HCT116 (cell line): ENCODE results near the gene VEGFA. TPM values are rescaled to one million over a fixed set of nuclear protein-coding genes. Genes with fewer than 3 reads are reported as not detected.

Source experiments
- ATAC-seq: fragments of 200-7000 bp; cut with Tn5 transposase; 2 replicates; pipeline ENCODE4 v1.9.1; 2020; ENCODE audit warnings: mild to moderate bottlenecking, moderate library complexity
- BruUV-seq: library from RNA; stranded (reverse); fragments of 400-500 nt; replicated peaks from 2 replicates; lab custom pipeline; 2021; lab: Mats Ljungman, UMichigan
- CTCF ChIA-PET: fragments of 300-600 bp; sonication (Branson Sonifier 250); formaldehyde crosslinking; loops from one replicate; lab custom pipeline; 2021; ENCODE audit warnings: antibody characterized with exemption; lab: Charles Lee
- POLR2A ChIA-PET: fragments of 300-600, 350-600 bp; sonication (Branson Sonifier 250); formaldehyde crosslinking; loops from one replicate; lab custom pipeline; 2021; ENCODE audit warnings: antibody characterized with exemption; lab: Charles Lee
- RAD21 ChIA-PET, 2 experiments: fragments of 300-600 bp; sonication (Branson Sonifier 250); formaldehyde crosslinking; loops; one replicate each; lab custom pipeline; 2023; ENCODE audit warnings: low total read pairs in 2 of 2; ENCODE audit not compliant: uncharacterized antibody in 2 of 2, unreplicated experiment in 2 of 2, low non-redundant PET in 1 of 2; lab: Charles Lee
- DNase-seq: peaks from one replicate; pipeline ENCODE4 v3.0.0-alpha.2; 2010; ENCODE audit warnings: low read depth, low spot score
- H2AFZ ChIP-seq: fragments of 200-600 bp; shearing (Covaris generic), sonication (generic); 2 replicates; pipeline ENCODE4 v1.6.1; 2017; ENCODE audit warnings: low read depth, mixed run types, mixed read lengths, antibody characterized with exemption, low read length; ENCODE audit not compliant: poor library complexity, severe bottlenecking
- H3K27ac ChIP-seq: 2 replicates; pipeline ENCODE4 v1.5.1; 2012; ENCODE audit warnings: low read depth, low read length
- H3K27me3 ChIP-seq: fragments of 200-600 bp; sonication (generic); 2 replicates; pipeline ENCODE4 v1.6.1; 2016; ENCODE audit warnings: mixed run types, low read length, mixed read lengths; ENCODE audit not compliant: insufficient read depth
- H3K36me3 ChIP-seq, 2 experiments: fragments of 200-500 bp in 1 of 2; fragments of 200-600 bp in 1 of 2; sonication (Bioruptor generic) in 1 of 2; sonication (generic) in 1 of 2; 2 replicates each; pipeline versions ENCODE4 v1.5.1 to v1.6.1; 2014 to 2016; ENCODE audit warnings: low read length in 2 of 2, inconsistent platforms in 1 of 2, mixed read lengths in 1 of 2, mixed run types in 1 of 2; ENCODE audit not compliant: insufficient read depth in 2 of 2, control insufficient read depth in 1 of 2
- H3K4me1 ChIP-seq, 2 experiments: fragments of 200-600 bp in 1 of 2; sonication (generic) in 1 of 2; 2 replicates each; pipeline versions ENCODE4 v1.5.1 to v1.6.1; 2012 to 2017; ENCODE audit warnings: low read length in 2 of 2, inconsistent platforms in 1 of 2, mild to moderate bottlenecking in 1 of 2, mixed read lengths in 1 of 2, mixed run types in 1 of 2, moderate library complexity in 1 of 2; ENCODE audit not compliant: insufficient read depth in 2 of 2, control insufficient read depth in 1 of 2
- H3K4me2 ChIP-seq: fragments of 200-600 bp; sonication (generic); 2 replicates; pipeline ENCODE4 v1.6.1; 2017; ENCODE audit warnings: mixed run types, low read length, mixed read lengths
- H3K4me3 ChIP-seq, 2 experiments: fragments of 200-600 bp in 1 of 2; sonication (generic) in 1 of 2; replicated peaks in 1 of 2; 2 replicates each; pipeline ENCODE4 v1.5.1; 2011 to 2016; ENCODE audit warnings: low read length in 2 of 2, control low read depth in 1 of 2, low read depth in 1 of 2, mild to moderate bottlenecking in 1 of 2, mixed read lengths in 1 of 2, mixed run types in 1 of 2
- H3K79me2 ChIP-seq: fragments of 200-600 bp; sonication (generic); 2 replicates; pipeline ENCODE4 v1.6.1; 2017; ENCODE audit warnings: mild to moderate bottlenecking, mixed run types, low read length, moderate library complexity, mixed read lengths; ENCODE audit not compliant: insufficient read depth
- H3K9ac ChIP-seq: fragments of 200-600 bp; sonication (generic); 2 replicates; pipeline ENCODE4 v1.6.1; 2016; ENCODE audit warnings: low read length, mixed read lengths
- H3K9me2 ChIP-seq: fragments of 200-600 bp; sonication (generic), shearing (Covaris generic); 2 replicates; pipeline ENCODE4 v1.6.1; 2017; ENCODE audit warnings: mixed run types, mild to moderate bottlenecking, moderate library complexity; ENCODE audit not compliant: insufficient read depth
- H3K9me3 ChIP-seq, 2 experiments: fragments of 200-500 bp in 1 of 2; fragments of 200-600 bp in 1 of 2; sonication (Bioruptor generic) in 1 of 2; sonication (generic) in 1 of 2; 2 replicates each; pipeline ENCODE4 v1.6.1; 2014 to 2017; ENCODE audit warnings: low read length in 2 of 2, mixed read lengths in 2 of 2, inconsistent platforms in 1 of 2, low read depth in 1 of 2, mild to moderate bottlenecking in 1 of 2, mixed run types in 1 of 2, moderate library complexity in 1 of 2; ENCODE audit not compliant: control insufficient read depth in 1 of 2, insufficient read depth in 1 of 2
- H4K20me1 ChIP-seq: fragments of 200-600 bp; sonication (generic), shearing (Covaris generic); 2 replicates; pipeline ENCODE4 v1.6.1; 2017; ENCODE audit warnings: mixed run types, mild to moderate bottlenecking, moderate library complexity; ENCODE audit not compliant: insufficient read depth
- CBX3 ChIP-seq: IDR thresholded peaks from 2 replicates; pipeline ENCODE4 v1.6.1; 2012; ENCODE audit warnings: low read depth
- CEBPB ChIP-seq: IDR thresholded peaks from 2 replicates; pipeline ENCODE4 v1.6.1; 2012; ENCODE audit warnings: low read depth
- CTCF ChIP-seq, 3 experiments: fragments of 200-600 bp in 1 of 3; sonication (generic) in 1 of 3; IDR thresholded peaks in 2 of 3; conservative IDR thresholded peaks in 1 of 3; 2 replicates each; pipeline ENCODE4 v1.5.1; 2012 to 2017; ENCODE audit warnings: low read depth in 2 of 3, low read length in 2 of 3, antibody characterized with exemption in 1 of 3, borderline replicate concordance in 1 of 3, control low read depth in 1 of 3, mild to moderate bottlenecking in 1 of 3, mixed read lengths in 1 of 3, mixed run types in 1 of 3, moderate library complexity in 1 of 3; ENCODE audit not compliant: insufficient read depth in 1 of 3
- EGR1 ChIP-seq: IDR thresholded peaks from 2 replicates; pipeline ENCODE4 v1.6.1; 2012; ENCODE audit warnings: low read depth
- ELF1 ChIP-seq: IDR thresholded peaks from 2 replicates; pipeline ENCODE4 v1.6.1; 2012; ENCODE audit warnings: low read depth, borderline replicate concordance
- JUND ChIP-seq: IDR thresholded peaks from 2 replicates; pipeline ENCODE4 v1.6.1; 2012
- MAX ChIP-seq: IDR thresholded peaks from 2 replicates; pipeline ENCODE4 v1.6.1; 2012
- POLR2A ChIP-seq: IDR thresholded peaks from 2 replicates; pipeline ENCODE4 v1.7.0; 2011; ENCODE audit warnings: borderline replicate concordance; ENCODE audit not compliant: insufficient read depth, insufficient read length; ENCODE audit errors: extremely low read depth
- POLR2AphosphoS5 ChIP-seq: IDR thresholded peaks from 2 replicates; pipeline ENCODE4 v1.6.1; 2011; ENCODE audit warnings: mild to moderate bottlenecking, low read depth, low read length, moderate library complexity
- SP1 ChIP-seq: IDR thresholded peaks from 2 replicates; pipeline ENCODE4 v1.6.1; 2012; ENCODE audit warnings: low read depth
- TCF7L2 ChIP-seq: IDR thresholded peaks from 2 replicates; pipeline ENCODE4 v1.7.0; 2011; ENCODE audit warnings: borderline replicate concordance, inconsistent platforms; ENCODE audit not compliant: insufficient read depth, insufficient read length; ENCODE audit errors: extremely low read depth
- YY1 ChIP-seq: IDR thresholded peaks from 2 replicates; pipeline ENCODE4 v1.6.1; 2011; ENCODE audit warnings: low read length, low read depth, moderate library complexity, mild to moderate bottlenecking; ENCODE audit not compliant: insufficient replicate concordance; ENCODE audit errors: extremely low read depth
- ZBTB33 ChIP-seq: IDR thresholded peaks from 2 replicates; pipeline ENCODE4 v1.6.1; 2011; ENCODE audit warnings: mild to moderate bottlenecking, low read length, moderate library complexity; ENCODE audit not compliant: insufficient replicate concordance; ENCODE audit errors: extremely low read depth
- ZFX ChIP-seq: fragments of 450-650 bp; IDR thresholded peaks from 2 replicates; pipeline ENCODE4 v1.6.1; 2017
- intact Hi-C: fragments of 100-400 bp; cut with micrococcal nuclease; formaldehyde crosslinking; loops from 2 replicates; pipeline ENCODE4 v1.10.0; 2022
- total RNA-seq: library from RNA; stranded (reverse); gene quantifications from one replicate; pipeline ENCODE4 v1.2.1, GENCODE V29; 2021; ENCODE audit not compliant: unreplicated experiment

Gene VEGFA
- total RNA-seq, 1 experiment from 2014 or later = 112 TPM

- intact Hi-C loops = no loop called here
- ChIA-PET RAD21 (interaction anchor here in 1 of 2 experiments (0.7 kb wide), 1 partner anchor 110 kb away, joined by 3 read pairs; no protein-coding TSS in a partner anchor), CTCF (no interaction called here), POLR2A (no interaction called here)
- H2AFZ ChIP-seq = no peak overlapping the region
- H3K27ac ChIP-seq = no peak overlapping the region
- ATAC-seq = no peak
- no peak overlapping the region for H3K4me2 ChIP-seq
- no peak for TF ChIP-seq MAX
- no peak for TF ChIP-seq POLR2AphosphoS5
- no peak for TF ChIP-seq CTCF (IDR thresholded peaks at IDR 0.05 in 2 of 3, conservative IDR thresholded peaks at IDR 0.05 in 1 of 3; ENCODE audit: borderline replicate concordance in 1 of 3, insufficient read depth in 1 of 3, low read depth in 2 of 3, low read length in 2 of 3)
- TF ChIP-seq EGR1 = no peak
- TF ChIP-seq CBX3 = no peak
- TF ChIP-seq JUND = no peak
- TF ChIP-seq SP1 = no peak
- no peak for TF ChIP-seq TCF7L2
- H3K4me1 ChIP-seq = peaks cover 0 to 7% of the 10 kb centered on the region in 2 experiments; a peak in 2 of 4 replicates
- H3K27me3 ChIP-seq = no peaks in the 10 kb centered on the region
- H3K9ac ChIP-seq = no peak overlapping the region
- H3K36me3 ChIP-seq = no peaks in the 10 kb centered on the region
- H3K79me2 ChIP-seq = peaks cover 14% of the 10 kb centered on the region; the same call in 1 of the 2 replicates
- no peaks in the 10 kb centered on the region for H3K9me3 ChIP-seq
- H3K4me3 ChIP-seq = no peak overlapping the region
- no TSS peak for BruUV-seq
- no peak for DNase-seq
- H3K9me2 ChIP-seq = no peaks in the 10 kb centered on the region
- H4K20me1 ChIP-seq = no peaks in the 10 kb centered on the region
Measured at GRCh38 chr6:43766500-43766853, 3.5 kb upstream of the VEGFA start.

- Histone ChIP-seq H3K9me2 (no peaks in the 10 kb centered on the region), H2AFZ (no peak overlapping the region), H3K27ac (no peak overlapping the region), H3K9ac (no peak overlapping the region), H3K79me2 (peaks cover 18% of the 10 kb centered on the region), H3K36me3 (no peaks in the 10 kb centered on the region), H3K4me2 (no peak overlapping the region), H3K4me1 (peaks cover 0 to 9% of the 10 kb centered on the region in 2 experiments; a peak in 2 of 4 replicates), H3K4me3 (no peak overlapping the region), H4K20me1 (no peaks in the 10 kb centered on the region), H3K27me3 (no peaks in the 10 kb centered on the region), H3K9me3 (no peaks in the 10 kb centered on the region)
- ChIA-PET POLR2A (no interaction called here), CTCF (interaction anchor here (0.8 to 4.5 kb wide), 5 partner anchors 8 to 312 kb away, joined by 3 to 51 read pairs (median 4); no protein-coding TSS in a partner anchor), RAD21 (no interaction called here)
- intact Hi-C loops = no loop called here
- ATAC-seq = no peak
- no TSS peak for BruUV-seq
- no peak for DNase-seq
- TF ChIP-seq CTCF (IDR thresholded peaks at IDR 0.05 in 2 of 3, conservative IDR thresholded peaks at IDR 0.05 in 1 of 3; ENCODE audit: borderline replicate concordance in 1 of 3, insufficient read depth in 1 of 3, low read depth in 2 of 3, low read length in 2 of 3) (no peak), CEBPB (no peak), CBX3 (no peak), ZBTB33 (no peak), JUND (no peak), ZFX (no peak), POLR2A (no peak), YY1 (no peak), ELF1 (no peak)
Measured at GRCh38 chr6:43766964-43767461, 3.0 kb upstream of the VEGFA start.
